SKM-1 treated with dmso at 0.1 percent for 144 hours (cell line): Measurements from ENCODE around the gene MRLN.
"Not testable (repeated sequence)": the region's sequence is repeated elsewhere in the genome, so short reads cannot be mapped to it uniquely, and the experiment has no call there.

ENCODE experiments used
- DNase-seq: peaks from one replicate; lab custom pipeline; 2025; ENCODE audit not compliant: unreplicated experiment; lab: John Stamatoyannopoulos, UW

Gene MRLN

DNA sequence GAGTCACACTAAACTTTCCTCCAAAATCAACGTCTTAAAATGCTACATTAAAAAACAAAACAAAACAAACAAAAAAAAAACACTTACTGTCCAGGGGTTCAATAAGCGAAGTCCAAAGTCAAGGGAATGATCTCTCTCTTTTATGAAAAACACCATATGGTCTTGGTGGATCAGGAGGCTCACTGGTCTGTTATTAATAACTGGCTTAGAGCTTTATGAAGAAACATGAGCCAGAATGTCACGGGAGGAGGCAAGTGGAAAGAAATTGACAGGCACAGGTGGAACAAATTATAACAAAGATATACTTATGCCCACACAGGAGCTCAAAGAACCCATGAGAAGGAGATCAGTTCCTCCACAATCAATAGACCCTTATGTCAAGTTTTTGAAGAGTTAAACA is at the start of gene MRLN:
MRLN (minus strand) TSS at position 189 of the 400 bp plus-strand sequence.
- no peak for DNase-seq

DNA sequence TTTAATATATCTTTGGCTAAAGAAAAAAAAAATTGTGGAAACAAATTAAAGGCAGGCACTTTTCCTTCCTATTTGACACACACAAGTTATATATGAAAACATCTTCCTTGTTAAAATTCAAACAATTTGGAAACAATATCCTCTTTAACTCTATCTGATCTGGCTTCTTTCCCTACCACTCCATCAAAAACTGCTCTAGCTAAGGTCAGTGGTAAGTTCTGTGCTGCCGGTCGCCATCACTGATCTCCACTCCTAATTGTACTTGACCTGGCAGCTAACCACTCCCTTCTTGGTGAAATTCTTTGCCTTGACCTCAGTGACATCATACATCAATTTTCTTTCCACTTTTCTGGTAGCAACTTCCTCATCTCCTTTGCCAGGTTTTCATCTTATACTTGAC is 47.9 kb upstream of the MRLN start:
- DNase-seq, result no peak

DNA sequence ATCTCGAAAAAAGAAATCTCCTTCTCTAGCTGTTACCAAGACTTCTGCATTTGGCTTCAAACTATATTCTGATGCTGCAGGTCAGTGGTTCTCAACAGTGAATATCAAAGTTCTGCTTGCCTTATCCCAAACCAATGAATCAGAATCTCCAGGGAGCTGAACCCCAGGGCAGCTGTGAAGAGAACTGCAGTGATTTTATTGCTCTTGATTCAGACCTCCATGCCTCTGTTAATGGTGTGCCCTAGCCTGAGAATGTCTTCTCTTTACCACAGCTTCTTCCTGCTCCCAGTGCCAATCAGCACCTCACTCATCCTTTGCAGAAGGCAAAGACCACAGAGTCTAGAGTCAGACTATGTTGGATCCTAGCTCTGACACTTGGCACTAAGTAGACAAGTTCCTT is 46.2 kb upstream of the MRLN start:
- DNase-seq, result no peak

DNA sequence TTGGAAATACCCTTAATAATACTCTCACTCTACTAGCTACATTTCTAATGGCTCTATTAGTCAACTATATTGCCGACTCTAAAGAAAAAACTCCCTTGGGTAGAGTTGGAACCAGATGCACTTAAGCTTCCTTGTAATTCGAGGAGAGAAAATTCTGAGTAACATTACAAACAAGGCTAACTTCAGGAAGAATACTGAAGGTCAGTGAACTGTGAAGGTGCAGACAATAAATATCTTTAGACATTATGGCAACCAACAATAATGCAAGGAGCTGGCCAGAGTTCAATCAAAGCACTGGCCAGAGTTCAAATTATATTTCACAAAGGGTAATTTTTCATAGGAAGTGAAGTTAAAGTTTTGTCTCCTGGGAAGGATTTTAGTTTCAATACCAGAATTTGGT is 40.7 kb upstream of the MRLN start:
- no peak for DNase-seq

DNA sequence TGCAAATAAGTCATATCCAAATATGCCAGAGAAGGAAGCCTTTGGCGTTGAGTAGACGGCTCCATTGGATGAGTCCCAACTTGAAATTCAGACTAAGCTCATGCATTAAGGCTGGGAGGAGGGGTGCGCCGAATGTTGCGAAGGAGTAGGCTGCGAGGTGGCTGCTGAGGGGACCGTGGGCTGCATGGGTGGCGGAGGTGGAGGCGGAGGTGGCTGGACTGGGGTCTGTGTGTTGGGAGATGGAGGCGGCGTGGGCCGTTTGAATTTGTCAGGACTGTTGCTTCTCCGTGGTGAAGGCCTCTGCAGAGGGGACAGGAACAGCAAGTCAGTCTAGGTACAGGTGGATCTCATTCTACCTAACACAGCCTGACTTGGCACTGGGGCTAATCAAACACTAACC is 39.6 kb upstream of the MRLN start:
- no peak for DNase-seq

DNA sequence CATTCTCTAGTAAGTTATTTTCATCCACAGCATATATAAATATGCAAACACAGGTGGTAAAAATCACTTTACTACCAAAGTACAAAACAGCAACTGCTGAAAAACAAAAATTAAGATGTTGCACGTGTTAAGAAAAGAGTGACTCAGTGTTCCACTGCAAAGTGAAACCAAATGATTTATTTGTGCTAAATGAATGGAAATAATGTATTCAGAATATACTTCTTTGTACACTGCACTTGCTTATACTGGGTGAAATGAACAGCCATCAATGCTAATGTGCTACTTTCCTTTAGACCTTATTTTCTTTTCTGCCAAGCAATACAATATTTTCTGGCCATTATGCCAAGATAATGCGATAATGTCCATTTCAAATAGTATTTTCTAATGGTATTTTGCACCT is 38.3 kb upstream of the MRLN start:
- DNase-seq, result no peak

DNA sequence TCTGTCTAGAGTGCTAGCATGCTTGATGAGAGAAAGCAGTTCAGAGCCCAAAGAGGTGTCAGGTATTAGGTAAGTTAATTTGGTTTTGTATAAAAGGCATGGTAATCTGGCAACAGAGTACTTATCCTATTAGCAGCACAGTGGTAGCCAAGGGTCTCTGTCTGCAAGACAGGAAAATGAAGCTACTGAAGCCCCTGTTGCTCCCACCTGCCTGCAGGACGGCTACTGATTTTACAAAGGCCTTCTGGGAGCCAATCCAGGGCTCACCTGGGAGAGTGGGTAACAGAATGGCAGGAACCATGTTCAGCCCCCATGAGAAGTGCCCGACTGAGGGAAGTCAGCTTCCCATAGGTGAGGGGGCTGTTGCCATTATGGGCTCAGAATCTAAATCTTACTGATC is 36.8 kb upstream of the MRLN start:
- not testable (repeated sequence) for DNase-seq

DNA sequence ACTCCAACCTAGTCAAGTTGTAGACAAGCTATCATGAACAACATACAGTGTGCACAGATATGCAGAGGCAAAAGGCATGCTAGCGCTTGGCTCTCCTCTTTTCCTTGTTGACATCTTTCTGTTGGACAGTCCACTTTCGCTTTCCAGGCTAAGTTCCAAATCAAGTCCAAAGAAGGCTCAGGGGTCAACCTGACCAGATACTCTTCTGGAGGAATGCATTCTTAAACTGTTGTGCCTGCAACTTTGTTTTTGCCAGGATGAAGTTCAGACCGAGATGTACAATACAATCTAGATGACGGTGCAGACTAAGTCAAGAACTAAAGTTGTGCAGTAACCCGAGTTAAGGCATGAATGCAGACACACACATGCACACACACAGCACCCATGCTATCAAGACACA is 35.7 kb upstream of the MRLN start:
- DNase-seq, result not testable (repeated sequence)

DNA sequence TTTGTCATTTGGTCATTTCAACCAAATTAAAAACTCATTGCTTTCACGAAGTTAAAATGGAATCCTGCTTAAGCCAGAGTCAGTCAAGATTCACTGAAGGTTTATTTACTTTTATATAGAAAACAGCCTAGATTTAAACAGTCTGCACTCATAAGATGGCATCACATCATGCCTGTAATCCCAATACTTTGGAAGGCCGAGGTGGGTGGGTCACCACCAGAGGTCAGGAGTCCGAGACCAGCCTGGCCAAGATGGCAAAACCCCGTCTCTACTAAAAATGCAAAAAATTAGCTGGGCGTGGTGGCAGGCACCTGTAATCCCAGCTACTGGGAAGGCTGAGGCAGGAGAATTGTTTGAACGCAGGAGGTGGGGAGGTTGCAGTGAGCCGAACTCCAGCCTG is 33.8 kb upstream of the MRLN start:
- DNase-seq, result not testable (repeated sequence)

DNA sequence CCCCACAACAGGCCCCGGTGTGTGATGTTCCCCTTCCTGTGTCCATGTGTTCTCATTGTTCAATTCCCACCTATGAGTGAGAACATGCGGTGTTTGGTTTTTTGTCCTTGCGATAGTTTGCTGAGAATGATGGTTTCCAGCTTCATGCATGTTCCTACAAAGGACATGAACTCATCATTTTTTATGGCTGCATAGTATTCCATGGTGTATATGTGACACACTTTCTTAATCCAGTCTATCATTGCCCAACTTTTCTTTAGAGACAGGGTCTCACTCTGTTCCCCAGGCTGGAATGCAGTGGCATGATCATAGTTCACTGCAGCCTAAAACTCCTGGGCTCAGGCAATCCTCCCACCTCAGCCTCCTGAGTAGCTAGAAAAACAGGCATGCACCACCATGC is 32.2 kb upstream of the MRLN start:
- not testable (repeated sequence) for DNase-seq

DNA sequence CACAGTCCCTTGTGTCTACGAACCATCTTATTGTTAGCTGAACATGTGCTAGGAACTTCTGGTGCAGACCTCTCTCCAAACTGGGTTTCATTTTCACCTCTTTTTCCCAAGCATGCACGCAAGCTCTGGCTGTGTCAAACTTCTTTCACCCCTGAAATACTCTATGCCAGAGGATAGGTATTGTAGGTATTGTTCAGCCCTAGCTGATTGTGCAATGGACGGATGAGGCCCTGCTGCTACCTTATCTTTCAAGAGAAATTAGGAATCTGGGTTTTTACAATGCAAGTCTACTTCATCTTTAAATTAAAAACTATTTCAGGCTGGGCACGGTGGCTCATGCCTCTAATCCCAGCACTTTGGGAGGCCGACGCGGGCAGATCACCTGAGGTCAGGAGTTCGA is 28.3 kb upstream of the MRLN start:
- no peak for DNase-seq

DNA sequence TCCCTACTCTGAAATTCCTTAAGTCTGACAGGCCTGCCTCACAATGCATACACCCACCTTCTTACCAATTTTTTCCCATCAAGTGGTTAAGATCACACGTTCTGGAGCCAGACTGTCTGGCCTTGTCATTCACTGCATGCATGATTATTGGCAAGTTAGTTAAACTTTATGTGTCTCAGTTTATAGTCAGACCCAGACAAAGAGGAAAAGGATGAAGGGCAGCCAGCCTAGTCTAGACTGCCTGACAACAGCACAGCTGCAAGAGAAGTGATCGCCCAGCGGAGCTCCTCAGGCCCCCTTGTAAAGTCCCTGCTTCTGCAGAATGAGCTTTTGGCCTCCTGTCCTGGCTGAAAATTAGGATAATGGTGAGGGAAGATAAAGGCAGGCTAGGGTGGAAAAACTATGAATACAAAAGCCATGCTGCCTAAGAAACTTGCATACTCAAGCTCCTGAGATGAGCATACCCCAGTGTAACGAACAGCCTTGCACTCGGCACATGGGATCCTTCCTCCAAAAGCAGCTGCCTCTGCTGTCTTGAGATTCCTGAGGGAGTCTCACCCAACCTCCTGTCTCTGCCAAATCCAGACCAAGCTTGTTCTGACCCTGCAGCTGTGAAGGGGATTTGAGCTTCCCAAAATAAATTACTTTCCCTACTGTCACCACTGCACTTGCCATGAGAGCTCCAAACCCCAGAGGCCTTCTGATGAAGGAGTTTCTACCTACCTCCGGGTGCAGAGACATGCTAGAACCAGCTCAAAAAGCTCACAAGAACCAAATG is 26.7 kb upstream of the MRLN start:
- no peak for DNase-seq

DNA sequence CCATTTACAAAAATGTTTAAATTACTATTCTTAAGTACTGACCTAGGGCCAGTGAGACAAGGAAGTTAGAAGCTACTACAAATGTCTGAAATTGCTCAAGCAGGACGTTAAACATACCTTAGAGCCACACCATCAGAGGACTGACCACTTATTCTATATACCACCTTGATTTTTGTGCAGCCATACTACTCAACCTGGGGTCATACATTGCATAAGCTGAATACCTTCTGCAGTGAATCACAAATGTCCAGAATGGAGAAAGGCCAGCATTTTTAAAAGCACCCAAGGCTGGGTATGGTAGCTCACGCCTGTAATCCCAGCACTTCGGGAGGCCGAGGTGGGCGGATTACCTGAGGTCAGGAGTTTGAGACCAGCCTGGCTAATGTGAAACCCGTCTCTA is 21.2 kb upstream of the MRLN start:
- DNase-seq, result no peak

DNA sequence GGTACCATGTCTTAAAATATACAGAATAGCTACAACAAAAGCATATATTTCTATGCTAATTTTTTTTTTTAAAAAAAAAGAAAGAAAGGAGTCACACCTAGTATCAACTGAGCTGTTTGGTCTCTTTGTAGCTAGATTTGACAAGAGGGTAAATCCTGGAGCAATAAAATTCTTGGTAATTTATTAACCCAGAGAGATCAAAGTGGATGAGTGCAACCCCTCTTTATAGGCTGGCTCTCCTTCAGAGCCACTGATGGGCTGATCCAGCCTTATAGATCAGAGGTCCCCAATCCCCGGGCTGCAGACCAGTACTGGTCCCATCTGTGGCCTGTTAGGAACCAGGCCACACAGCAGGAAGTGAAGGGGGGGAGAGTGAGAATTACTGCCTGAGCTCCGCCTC is 19.8 kb upstream of the MRLN start:
- DNase-seq, result no peak

DNA sequence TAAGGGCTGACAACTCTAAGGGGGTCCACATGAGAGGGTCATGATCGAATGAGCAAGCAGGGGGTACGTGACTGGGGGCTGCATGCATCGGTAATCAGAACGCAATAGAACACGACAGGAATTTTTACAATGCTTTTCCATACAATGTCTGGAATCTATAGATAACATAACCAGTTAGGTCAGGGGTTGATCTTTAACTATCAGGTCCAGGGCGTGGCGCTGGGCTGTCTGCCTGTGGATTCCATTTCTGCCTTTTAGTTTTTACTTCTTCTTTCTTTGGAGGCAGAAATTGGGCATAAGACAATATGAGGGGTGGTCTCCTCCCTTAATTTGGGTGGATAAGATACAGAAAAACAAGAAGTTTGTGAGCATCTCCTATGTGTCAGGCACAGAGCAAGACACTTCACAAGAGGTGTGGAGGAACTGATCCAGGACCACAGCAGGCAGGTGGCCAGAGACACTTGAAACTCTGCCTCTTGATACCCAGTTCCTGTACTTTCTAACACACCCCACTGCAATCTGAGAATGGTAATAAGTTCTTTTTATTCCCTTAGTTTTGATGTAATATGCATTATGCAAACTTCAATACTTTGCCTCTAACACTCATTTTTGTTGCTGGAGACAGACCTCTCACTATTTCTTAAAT is 18.0 kb upstream of the MRLN start:
- no peak for DNase-seq

DNA sequence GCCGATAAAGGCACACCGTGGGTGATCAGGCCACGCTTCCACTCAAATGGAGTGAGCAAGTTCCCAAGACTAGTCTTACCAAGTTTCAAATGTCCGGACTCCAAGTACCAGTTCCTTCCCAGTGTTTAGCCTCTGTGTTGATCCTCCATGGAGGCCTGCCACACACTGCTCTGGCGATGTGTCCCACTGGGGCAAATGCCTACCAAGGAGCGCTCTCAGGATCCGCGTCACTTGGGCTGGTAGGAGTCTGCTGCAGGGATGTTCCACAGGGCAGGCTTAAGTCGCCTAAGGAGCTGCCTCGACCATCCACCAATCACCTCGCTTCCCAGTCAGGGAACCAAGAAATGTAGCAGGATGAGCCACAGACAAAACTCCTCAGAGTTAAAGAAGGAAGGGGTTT is 17.4 kb upstream of the MRLN start:
- DNase-seq, result no peak

DNA sequence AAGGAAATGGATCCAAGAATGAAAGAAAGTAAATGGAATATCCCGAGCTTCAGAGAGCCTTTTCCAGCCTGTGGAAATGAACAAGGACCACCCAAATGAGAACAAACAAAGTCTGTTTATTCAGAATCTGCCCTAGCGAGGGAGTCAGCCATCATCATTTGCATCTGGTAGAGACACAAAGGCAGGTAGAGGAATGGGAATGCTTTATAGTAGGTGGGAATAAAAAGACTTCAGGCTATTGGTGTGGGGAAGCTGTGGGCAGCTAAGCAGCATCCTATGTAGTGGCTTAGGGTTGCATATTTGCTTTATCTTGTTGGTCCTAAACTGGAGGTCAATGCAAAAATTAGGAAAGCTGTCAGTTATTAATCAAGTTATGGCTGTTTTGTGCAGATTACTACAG is 9.2 kb upstream of the MRLN start:
- DNase-seq, result no peak

DNA sequence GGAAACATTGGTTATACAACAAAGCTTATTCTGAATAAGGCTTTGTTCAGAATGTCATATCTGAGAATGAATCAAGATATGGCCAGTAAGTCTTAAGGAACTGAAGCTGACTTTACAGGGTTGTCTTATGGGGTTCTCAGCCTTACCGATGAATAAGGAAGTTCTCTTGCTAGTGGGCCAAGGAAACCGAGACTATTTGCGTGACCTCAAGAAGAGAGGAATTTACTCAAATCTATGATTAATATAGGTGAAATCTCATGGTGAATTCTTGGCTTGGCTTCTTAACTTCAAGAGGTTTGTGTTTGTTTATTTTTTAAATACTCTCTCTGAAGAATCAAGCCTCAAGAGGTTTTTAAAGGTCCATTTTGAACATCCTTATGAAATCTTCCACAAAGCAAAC is 4.7 kb upstream of the MRLN start:
- no peak for DNase-seq

DNA sequence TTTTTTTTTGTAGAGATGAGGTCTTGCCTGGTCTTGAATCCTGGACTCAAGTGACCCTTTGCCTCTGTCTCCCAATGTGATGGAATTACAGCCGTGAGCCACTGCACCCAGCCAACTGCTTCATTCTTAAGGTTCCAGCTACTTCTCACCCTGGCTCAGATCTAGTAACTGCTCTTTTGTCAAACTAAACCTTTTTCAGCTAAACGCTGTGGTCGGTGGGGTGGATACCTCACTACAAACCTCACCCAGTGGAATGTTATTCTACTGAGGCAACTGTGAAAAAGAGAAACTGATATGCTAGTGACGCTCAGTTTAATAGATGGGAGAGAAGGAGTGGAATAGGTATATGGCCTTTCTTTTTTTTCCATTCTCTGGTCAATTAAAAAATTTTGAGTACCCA is 1.7 kb upstream of the MRLN start:
- DNase-seq, result no peak

DNA sequence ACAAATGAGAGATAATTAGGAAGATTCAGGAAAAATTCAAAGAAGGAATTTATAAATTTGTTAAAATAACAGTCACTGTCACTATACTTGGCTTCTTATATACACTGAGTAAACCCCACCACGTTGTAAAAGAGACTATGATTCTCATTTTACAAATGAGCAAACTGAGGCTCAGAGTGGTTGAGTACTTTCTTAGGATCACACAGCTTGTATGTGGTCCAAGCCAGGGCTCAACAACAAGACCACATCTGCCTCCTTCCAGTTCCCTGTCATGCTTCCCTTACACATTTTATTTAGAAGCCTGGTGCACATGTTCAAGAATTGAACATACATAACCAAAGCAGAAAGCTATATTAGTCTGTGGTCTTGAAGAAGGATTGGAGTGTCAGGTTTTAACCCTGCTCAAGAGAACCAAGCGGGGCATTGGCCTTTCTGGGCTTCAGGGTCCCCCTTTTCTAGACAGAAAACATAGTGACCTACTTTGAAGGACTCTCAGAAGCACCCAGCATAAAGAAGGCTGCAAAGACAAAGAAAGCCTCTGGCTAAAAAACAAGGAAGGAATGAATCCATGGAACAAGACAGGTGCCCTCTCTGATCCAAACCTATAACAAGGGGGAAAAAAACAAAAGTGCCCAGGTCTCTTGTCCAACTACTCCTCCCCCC is 846 bp downstream of the MRLN start:
- no peak for DNase-seq

DNA sequence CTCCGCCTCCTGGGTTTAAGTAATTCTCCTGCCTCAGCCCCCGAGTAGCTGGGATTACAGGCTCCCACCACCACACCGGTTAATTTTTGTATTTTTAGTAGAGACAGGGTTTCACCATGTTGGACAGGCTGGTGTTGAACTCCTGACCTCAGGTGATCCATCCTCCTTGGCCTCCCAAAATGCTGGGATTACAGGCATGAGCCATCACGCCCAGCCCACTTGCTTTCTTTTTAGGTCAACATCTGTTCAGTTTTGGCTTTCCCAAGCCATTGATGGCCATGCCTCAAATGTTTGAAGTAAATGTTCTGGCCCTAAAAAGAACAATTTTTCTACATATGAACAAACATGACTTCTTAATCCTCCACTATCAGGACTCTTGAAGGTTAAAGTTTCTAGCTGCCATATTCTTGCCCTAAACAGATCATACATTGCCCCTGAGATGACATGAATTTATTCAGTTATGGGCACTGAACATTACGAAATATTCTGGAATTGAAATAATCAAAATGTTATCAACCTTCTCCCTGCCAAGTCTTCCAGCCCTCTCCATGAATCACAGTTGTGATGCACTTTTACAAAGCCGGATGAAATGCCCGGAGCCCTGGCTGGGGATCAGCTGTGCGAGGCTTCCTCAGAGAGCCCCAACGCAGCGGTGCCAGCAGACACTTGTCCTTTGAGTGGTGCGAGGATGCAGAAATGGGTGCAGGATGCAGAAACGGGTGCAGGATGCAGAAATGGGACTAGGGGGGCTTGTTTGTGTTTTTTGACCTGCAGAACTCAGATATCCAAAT is 2.9 kb downstream of the MRLN start:
- DNase-seq, result no peak

DNA sequence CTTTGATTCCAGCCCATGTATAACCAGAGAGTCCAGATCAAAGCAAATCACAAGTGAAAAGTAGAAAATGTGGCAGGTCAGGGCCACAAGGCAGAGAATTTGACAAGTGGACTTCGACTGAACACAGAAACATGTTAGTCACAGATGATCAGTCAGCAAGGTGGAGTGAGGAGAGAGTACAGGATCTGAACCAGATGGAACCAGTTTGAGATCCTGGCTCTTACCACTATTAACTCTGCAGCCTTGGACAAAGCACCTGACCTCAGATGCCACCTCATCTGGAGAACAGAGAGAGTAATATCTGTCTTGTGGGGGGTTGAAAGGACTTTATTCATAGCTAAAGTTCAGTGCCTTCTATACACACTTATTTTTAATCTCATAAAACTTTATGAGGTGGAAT is 4.4 kb downstream of the MRLN start:
- no peak for DNase-seq
